ENCODE results near the gene TESK2.

DNA sequence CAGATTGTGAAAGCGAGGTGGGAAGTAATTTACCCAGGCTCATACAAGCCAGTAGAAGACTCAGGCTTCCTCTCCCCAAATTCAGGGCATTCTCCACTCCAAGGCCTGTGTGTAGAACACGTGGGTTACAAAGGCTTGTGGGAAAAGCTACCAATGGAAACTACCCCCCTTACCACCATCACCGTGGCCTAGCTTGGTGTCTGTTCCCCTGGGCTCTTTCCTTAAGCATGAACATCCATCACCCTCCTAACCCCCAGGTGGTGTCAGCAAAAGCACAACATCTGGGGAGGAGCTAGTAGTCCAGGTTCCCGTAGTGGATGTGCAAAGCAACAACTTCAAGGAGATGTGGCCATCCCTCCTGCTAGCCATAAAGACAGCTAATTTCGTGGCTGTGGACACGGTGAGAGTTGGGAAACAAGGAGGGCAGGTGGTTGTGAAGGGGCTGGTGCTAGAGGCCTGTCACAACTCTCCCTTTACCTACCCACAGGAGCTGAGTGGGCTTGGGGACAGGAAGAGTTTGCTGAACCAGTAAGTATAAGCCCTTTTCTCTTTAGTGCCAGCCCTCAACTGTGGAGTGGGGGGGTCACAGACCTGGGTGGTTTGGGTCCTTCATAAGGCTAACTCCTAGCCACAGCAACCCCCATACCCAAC lies 150.0 kb downstream of the TESK2 start:
- TF ChIP-seq, protein P1, sequence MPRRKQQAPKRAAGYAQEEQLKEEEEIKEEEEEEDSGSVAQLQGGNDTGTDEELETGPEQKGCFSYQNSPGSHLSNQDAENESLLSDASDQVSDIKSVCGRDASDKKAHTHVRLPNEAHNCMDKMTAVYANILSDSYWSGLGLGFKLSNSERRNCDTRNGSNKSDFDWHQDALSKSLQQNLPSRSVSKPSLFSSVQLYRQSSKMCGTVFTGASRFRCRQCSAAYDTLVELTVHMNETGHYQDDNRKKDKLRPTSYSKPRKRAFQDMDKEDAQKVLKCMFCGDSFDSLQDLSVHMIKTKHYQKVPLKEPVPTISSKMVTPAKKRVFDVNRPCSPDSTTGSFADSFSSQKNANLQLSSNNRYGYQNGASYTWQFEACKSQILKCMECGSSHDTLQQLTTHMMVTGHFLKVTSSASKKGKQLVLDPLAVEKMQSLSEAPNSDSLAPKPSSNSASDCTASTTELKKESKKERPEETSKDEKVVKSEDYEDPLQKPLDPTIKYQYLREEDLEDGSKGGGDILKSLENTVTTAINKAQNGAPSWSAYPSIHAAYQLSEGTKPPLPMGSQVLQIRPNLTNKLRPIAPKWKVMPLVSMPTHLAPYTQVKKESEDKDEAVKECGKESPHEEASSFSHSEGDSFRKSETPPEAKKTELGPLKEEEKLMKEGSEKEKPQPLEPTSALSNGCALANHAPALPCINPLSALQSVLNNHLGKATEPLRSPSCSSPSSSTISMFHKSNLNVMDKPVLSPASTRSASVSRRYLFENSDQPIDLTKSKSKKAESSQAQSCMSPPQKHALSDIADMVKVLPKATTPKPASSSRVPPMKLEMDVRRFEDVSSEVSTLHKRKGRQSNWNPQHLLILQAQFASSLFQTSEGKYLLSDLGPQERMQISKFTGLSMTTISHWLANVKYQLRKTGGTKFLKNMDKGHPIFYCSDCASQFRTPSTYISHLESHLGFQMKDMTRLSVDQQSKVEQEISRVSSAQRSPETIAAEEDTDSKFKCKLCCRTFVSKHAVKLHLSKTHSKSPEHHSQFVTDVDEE (CRISPR knock-in tag; IDR thresholded peaks at IDR 0.05), result no peak
- TF ChIP-seq ZNF70 (CRISPR knock-in tag; IDR thresholded peaks at IDR 0.05), result no peak
- no peak for TF ChIP-seq TCF4 (CRISPR knock-in tag; IDR thresholded peaks at IDR 0.05; ENCODE audit: borderline replicate concordance)
- no peak for TF ChIP-seq ISL1 (CRISPR knock-in tag; IDR thresholded peaks at IDR 0.05)
- no peak for TF ChIP-seq ARNTL (CRISPR knock-in tag; IDR thresholded peaks at IDR 0.05; ENCODE audit: borderline replicate concordance, low read depth)
- TF ChIP-seq ESRRG (CRISPR knock-in tag; IDR thresholded peaks at IDR 0.05), result no peak
- no peak for TF ChIP-seq CREB5 (CRISPR knock-in tag; IDR thresholded peaks at IDR 0.05; ENCODE audit: low read depth)
- TF ChIP-seq, protein P2, sequence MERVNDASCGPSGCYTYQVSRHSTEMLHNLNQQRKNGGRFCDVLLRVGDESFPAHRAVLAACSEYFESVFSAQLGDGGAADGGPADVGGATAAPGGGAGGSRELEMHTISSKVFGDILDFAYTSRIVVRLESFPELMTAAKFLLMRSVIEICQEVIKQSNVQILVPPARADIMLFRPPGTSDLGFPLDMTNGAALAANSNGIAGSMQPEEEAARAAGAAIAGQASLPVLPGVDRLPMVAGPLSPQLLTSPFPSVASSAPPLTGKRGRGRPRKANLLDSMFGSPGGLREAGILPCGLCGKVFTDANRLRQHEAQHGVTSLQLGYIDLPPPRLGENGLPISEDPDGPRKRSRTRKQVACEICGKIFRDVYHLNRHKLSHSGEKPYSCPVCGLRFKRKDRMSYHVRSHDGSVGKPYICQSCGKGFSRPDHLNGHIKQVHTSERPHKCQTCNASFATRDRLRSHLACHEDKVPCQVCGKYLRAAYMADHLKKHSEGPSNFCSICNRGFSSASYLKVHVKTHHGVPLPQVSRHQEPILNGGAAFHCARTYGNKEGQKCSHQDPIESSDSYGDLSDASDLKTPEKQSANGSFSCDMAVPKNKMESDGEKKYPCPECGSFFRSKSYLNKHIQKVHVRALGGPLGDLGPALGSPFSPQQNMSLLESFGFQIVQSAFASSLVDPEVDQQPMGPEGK (CRISPR knock-in tag; IDR thresholded peaks at IDR 0.05; ENCODE audit: borderline replicate concordance), result no peak
